Breast epithelium (tissue), 4 donors: ENCODE data around the gene ZNF574. TPM values are rescaled to one million over a fixed set of nuclear protein-coding genes. Genes with fewer than 3 reads are reported as not detected.

Experiments used
- DNase-seq, 2 donors: peaks; one replicate each; pipeline ENCODE4 v3.0.0-alpha.2; 2019; ENCODE audit warnings: low spot score in 2 of 2
- H3K27ac ChIP-seq, 2 donors: fragments of 200-600 bp; sonication (generic) in 1 of 2; one replicate each; pipeline ENCODE4 v1.5.1; 2016 to 2019; ENCODE audit warnings: mild to moderate bottlenecking in 1 of 2
- H3K27me3 ChIP-seq, 2 donors: fragments of 200-600 bp; sonication (generic) in 1 of 2; one replicate each; pipeline versions ENCODE4 v1.5.1 to v1.6.0; 2017 to 2019; ENCODE audit warnings: control low read depth in 1 of 2, mild to moderate bottlenecking in 1 of 2
- H3K36me3 ChIP-seq: fragments of 200-600 bp; one replicate; pipeline ENCODE4 v1.5.1; 2019
- H3K4me1 ChIP-seq, 2 donors: fragments of 200-600 bp; sonication (generic); one replicate each; pipeline ENCODE4 v1.5.1; 2016 to 2019; ENCODE audit warnings: control low read depth in 1 of 2
- H3K4me3 ChIP-seq, 3 donors: fragments of 200-600 bp; sonication (generic); 1 replicate in 2 of 3; 2 replicates in 1 of 3; pipeline ENCODE4 v1.5.1; 2016 to 2019; ENCODE audit warnings: mild to moderate bottlenecking in 3 of 3, moderate library complexity in 2 of 3
- H3K9me3 ChIP-seq, 2 donors: fragments of 200-600 bp; sonication (generic) in 1 of 2; one replicate each; pipeline ENCODE4 v1.5.1; 2016 to 2019; ENCODE audit warnings: control low read depth in 1 of 2
- POLR2A ChIP-seq: fragments of 450-650 bp; IDR thresholded peaks from one replicate; pipeline ENCODE4 v1.6.1; 2016; ENCODE audit warnings: antibody characterized with exemption, mild to moderate bottlenecking, moderate library complexity
- POLR2AphosphoS5 ChIP-seq, 3 donors: sonication (generic); formaldehyde crosslinking; IDR thresholded peaks; one replicate each; pipeline ENCODE4 v1.6.1; 2017; ENCODE audit warnings: antibody characterized with exemption in 3 of 3
- intact Hi-C: fragments of 100-400 bp; cut with DNase I; formaldehyde crosslinking; loops from one replicate; pipeline ENCODE4 v1.15.1; 2023; ENCODE audit warnings: low total_unique reads
- total RNA-seq, 3 donors: library from RNA; depleted of rRNA; stranded (reverse); fragments of >200 nt; gene quantifications; one replicate each; pipeline ENCODE4 v1.1.0, GENCODE V29; 2016
- TF ChIP-seq, protein P1 (sequence below), 3 donors: fragments of 450-650 bp; IDR thresholded peaks; one replicate each; pipeline ENCODE4 v1.5.1; 2016 to 2017; ENCODE audit warnings: antibody characterized with exemption in 3 of 3, mild to moderate bottlenecking in 3 of 3, moderate library complexity in 3 of 3

The ZNF574 gene
- total RNA-seq, 3 donors from 2014 or later = 13.8 to 19.2 (median 15.1) TPM

DNA sequence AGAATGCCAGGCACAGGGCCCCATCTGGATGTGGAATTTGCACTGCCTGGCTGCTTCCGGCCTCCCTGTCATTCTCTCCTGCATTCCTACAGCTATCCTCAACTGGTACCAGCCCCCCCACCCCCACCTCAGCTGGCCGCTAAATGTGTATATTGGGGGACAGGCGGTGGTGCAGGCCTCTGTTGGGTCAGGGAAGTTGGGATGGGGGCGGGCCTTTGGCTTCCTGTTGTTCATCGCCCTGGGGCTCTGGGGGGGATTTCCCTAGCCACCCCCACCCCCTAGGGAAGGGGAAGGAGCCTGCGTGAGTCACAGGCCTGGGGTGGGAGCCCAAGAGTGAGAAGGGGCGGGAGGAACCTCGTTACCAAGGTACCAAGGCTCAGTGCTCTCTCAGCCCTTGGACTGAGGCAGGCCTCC lies 45.7 kb downstream of the ZNF574 start:
- TF ChIP-seq POLR2AphosphoS5 (IDR thresholded peaks at IDR 0.05) = no peak
- no peak for TF ChIP-seq POLR2A
- TF ChIP-seq, protein P1, sequence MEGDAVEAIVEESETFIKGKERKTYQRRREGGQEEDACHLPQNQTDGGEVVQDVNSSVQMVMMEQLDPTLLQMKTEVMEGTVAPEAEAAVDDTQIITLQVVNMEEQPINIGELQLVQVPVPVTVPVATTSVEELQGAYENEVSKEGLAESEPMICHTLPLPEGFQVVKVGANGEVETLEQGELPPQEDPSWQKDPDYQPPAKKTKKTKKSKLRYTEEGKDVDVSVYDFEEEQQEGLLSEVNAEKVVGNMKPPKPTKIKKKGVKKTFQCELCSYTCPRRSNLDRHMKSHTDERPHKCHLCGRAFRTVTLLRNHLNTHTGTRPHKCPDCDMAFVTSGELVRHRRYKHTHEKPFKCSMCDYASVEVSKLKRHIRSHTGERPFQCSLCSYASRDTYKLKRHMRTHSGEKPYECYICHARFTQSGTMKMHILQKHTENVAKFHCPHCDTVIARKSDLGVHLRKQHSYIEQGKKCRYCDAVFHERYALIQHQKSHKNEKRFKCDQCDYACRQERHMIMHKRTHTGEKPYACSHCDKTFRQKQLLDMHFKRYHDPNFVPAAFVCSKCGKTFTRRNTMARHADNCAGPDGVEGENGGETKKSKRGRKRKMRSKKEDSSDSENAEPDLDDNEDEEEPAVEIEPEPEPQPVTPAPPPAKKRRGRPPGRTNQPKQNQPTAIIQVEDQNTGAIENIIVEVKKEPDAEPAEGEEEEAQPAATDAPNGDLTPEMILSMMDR (IDR thresholded peaks at IDR 0.05) = no peak
- Histone ChIP-seq H3K36me3 (no peaks in the 10 kb centered on the region), H3K27ac (no peak overlapping the region), H3K27me3 (no peaks in the 10 kb centered on the region), H3K4me1 (no peaks in the 10 kb centered on the region), H3K4me3 (no peak overlapping the region), H3K9me3 (no peaks in the 10 kb centered on the region)
- intact Hi-C loops = no loop called here
- DNase-seq = no peak

GRCh38 chr19:42122691-42123607 lies 47.0 kb downstream of the ZNF574 start:
- TF ChIP-seq, protein P1 (IDR thresholded peaks at IDR 0.05) = no peak
- TF ChIP-seq POLR2A = no peak
- no peak for TF ChIP-seq POLR2AphosphoS5 (IDR thresholded peaks at IDR 0.05)
- no peak overlapping the region for H3K4me3 ChIP-seq
- no peaks in the 10 kb centered on the region for H3K4me1 ChIP-seq
- no peaks in the 10 kb centered on the region for H3K27me3 ChIP-seq
- no peaks in the 10 kb centered on the region for H3K36me3 ChIP-seq
- H3K9me3 ChIP-seq = no peaks in the 10 kb centered on the region
- DNase-seq = no peak
- intact Hi-C loops = no loop called here
- H3K27ac ChIP-seq = no peak overlapping the region

- intact Hi-C loops = no loop called here
- no peak for TF ChIP-seq POLR2A
- no peak for TF ChIP-seq POLR2AphosphoS5 (IDR thresholded peaks at IDR 0.05)
- TF ChIP-seq, protein P1 (IDR thresholded peaks at IDR 0.05) = no peak
- Histone ChIP-seq H3K4me3 (no peak overlapping the region), H3K36me3 (no peaks in the 10 kb centered on the region), H3K9me3 (no peaks in the 10 kb centered on the region), H3K27ac (no peak overlapping the region), H3K27me3 (no peaks in the 10 kb centered on the region), H3K4me1 (no peaks in the 10 kb centered on the region)
- DNase-seq = no peak
Observed at GRCh38 chr19:42123765-42124164, 47.8 kb downstream of the ZNF574 start.

DNA sequence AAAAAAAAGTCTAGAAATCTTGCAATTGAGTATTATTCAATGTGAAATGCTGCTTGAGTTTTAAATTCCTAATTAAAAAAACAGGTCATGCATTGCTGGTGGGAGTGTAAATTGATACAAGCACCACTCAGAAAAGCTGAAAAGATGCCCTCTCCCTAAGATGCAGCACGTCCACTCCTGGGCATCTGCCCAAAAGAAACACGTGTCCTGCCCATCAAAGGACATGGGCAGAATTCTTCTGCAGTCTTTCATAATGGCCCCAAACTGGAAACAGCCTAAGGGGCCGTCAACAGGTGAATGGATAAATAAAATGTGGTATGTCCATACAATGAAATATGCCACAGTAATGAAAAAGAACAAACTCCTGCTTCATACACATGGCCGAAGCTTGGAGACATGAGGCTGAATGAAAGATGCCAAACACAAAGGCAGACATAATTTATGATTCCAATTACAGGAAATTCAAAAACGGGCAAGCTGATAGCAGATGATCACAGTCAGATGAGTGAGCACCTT lies 48.5 kb downstream of the ZNF574 start:
- no peak for TF ChIP-seq POLR2A
- TF ChIP-seq, protein P1 (IDR thresholded peaks at IDR 0.05) = no peak
- TF ChIP-seq POLR2AphosphoS5 (IDR thresholded peaks at IDR 0.05) = no peak
- intact Hi-C loops = no loop called here
- H3K9me3 ChIP-seq = no peaks in the 10 kb centered on the region
- no peak overlapping the region for H3K27ac ChIP-seq
- DNase-seq = no peak
- H3K4me1 ChIP-seq = no peaks in the 10 kb centered on the region
- H3K4me3 ChIP-seq = no peak overlapping the region
- no peaks in the 10 kb centered on the region for H3K27me3 ChIP-seq
- H3K36me3 ChIP-seq = no peaks in the 10 kb centered on the region

DNA sequence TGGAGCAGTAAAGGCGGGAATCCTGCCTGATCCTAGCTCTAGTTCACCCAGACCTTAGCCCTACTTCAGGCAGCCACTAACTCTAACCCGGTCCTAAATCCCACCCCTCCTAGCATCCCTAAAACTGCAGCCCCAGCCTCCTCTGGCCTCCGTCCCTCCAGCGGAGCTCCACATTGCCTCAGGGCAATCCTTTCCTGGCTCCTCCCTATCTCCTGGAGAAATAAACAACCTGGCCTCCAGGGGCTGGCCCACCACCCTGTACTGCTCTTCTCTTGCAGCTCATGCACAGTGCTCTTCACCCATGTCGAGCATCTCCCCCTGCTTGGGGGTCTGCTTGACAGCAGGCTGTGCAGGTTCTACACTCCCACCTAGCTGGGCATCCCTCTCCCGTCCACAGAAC lies 49.6 kb downstream of the ZNF574 start:
- Histone ChIP-seq H3K9me3 (no peaks in the 10 kb centered on the region), H3K27me3 (no peaks in the 10 kb centered on the region), H3K4me1 (no peaks in the 10 kb centered on the region), H3K36me3 (no peaks in the 10 kb centered on the region), H3K4me3 (no peak overlapping the region), H3K27ac (no peak overlapping the region)
- intact Hi-C loops = loop anchor here (5.0 kb wide), 1 partner anchor 197 kb away; no protein-coding TSS in a partner anchor
- no peak for DNase-seq
- TF ChIP-seq, protein P1 (IDR thresholded peaks at IDR 0.05) = no peak
- no peak for TF ChIP-seq POLR2A
- TF ChIP-seq POLR2AphosphoS5 (IDR thresholded peaks at IDR 0.05) = no peak
